ENCODE results near the gene CCL17.
"Not testable (repeated sequence)": the region's sequence is repeated elsewhere in the genome, so short reads cannot be mapped to it uniquely, and the experiment has no call there.

The CCL17 gene

DNA sequence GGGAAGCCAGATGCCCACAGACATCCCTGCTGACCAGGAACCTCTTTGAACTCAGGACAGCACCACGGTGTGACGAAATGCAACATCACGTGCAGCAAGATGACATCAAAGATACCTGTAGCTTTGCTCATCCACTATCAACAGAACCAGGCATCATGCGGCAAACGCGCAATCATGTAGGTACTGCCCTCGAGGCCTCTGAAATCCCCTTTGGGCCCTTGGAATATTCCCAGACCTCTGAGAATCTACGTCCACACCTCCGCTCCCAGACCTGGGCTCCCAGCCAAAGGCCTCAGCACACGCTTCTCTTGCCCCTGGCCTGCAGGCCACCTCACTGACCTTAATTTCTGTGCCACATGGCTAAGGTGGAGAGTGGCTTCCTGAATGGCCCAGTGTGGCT is 25.0 kb upstream of the CCL17 start:
- DNase-seq, result no peak

DNA sequence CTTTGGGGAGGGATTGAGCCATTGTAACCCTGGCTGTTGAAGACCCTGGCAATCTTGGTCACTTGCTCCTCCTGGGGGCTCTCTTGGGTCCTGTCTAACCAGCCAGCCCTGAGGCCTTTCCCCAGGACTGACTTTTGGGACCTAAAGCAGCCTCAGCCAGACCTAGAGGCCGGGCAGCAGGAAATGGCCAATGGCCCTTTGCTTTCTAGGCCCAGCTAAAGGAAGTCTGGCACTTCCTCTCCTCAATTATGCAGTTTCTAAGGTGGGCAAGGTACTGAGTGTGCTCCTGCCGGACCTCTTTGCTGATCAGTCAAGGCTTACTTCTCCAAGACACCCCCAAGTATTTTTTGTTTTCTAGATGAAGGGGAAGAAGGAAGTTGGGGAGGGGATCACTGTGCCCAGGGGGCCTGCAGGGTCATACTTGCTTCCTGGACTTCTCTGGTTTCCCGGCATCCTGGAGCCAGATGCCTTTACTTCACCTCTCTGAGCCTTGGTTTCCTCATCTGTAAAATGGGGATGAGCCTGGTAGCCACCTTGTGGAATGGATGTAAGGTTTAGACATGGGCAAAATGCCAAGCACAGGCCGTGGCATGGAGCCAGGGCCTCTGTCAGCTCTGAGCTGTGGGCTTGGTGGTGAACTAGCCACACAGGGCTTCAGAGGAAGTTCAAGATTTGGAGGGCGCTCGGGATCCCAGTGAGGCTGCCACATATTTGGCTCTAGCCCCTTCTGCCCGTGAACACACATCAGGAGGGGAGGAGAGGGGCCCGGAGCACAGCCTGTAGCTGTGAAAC is 23.7 kb upstream of the CCL17 start:
- DNase-seq, result peak; percentile 12

DNA sequence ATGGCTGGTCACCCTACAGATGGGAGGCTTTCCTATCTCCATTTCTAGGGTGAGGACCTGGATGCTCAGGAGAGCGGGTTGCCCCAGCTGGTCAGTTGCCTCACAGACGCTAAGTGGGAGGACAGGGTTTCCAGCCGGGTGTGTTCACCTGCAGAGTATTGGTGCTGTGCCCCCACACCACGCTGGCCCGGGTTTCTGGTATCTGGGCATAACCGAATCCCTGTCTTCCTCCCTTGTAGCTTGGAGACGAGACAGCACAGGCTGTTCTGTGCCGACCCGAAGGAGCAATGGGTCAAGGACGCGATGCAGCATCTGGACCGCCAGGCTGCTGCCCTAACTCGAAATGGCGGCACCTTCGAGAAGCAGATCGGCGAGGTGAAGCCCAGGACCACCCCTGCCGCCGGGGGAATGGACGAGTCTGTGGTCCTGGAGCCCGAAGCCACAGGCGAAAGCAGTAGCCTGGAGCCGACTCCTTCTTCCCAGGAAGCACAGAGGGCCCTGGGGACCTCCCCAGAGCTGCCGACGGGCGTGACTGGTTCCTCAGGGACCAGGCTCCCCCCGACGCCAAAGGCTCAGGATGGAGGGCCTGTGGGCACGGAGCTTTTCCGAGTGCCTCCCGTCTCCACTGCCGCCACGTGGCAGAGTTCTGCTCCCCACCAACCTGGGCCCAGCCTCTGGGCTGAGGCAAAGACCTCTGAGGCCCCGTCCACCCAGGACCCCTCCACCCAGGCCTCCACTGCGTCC is 22.6 kb upstream of the CCL17 start:
- no peak for DNase-seq

DNA sequence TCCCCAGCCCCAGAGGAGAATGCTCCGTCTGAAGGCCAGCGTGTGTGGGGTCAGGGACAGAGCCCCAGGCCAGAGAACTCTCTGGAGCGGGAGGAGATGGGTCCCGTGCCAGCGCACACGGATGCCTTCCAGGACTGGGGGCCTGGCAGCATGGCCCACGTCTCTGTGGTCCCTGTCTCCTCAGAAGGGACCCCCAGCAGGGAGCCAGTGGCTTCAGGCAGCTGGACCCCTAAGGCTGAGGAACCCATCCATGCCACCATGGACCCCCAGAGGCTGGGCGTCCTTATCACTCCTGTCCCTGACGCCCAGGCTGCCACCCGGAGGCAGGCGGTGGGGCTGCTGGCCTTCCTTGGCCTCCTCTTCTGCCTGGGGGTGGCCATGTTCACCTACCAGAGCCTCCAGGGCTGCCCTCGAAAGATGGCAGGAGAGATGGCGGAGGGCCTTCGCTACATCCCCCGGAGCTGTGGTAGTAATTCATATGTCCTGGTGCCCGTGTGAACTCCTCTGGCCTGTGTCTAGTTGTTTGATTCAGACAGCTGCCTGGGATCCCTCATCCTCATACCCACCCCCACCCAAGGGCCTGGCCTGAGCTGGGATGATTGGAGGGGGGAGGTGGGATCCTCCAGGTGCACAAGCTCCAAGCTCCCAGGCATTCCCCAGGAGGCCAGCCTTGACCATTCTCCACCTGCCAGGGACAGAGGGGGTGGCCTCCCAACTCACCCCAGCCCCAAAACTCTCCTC is 21.9 kb upstream of the CCL17 start:
- DNase-seq, result no peak

DNA sequence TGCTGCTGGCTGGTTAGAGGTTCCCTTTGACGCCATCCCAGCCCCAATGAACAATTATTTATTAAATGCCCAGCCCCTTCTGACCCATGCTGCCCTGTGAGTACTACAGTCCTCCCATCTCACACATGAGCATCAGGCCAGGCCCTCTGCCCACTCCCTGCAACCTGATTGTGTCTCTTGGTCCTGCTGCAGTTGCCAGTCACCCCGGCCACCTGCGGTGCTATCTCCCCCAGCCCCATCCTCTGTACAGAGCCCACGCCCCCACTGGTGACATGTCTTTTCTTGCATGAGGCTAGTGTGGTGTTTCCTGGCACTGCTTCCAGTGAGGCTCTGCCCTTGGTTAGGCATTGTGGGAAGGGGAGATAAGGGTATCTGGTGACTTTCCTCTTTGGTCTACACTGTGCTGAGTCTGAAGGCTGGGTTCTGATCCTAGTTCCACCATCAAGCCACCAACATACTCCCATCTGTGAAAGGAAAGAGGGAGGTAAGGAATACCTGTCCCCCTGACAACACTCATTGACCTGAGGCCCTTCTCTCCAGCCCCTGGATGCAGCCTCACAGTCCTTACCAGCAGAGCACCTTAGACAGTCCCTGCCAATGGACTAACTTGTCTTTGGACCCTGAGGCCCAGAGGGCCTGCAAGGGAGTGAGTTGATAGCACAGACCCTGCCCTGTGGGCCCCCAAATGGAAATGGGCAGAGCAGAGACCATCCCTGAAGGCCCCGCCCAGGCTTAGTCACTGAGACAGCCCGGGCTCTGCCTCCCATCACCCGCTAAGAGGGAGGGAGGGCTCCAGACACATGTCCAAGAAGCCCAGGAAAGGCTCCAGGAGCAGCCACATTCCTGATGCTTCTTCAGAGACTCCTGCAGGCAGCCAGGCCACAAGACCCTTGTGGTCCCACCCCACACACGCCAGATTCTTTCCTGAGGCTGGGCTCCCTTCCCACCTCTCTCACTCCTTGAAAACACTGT is 21.0 kb upstream of the CCL17 start:
- no peak for DNase-seq

DNA sequence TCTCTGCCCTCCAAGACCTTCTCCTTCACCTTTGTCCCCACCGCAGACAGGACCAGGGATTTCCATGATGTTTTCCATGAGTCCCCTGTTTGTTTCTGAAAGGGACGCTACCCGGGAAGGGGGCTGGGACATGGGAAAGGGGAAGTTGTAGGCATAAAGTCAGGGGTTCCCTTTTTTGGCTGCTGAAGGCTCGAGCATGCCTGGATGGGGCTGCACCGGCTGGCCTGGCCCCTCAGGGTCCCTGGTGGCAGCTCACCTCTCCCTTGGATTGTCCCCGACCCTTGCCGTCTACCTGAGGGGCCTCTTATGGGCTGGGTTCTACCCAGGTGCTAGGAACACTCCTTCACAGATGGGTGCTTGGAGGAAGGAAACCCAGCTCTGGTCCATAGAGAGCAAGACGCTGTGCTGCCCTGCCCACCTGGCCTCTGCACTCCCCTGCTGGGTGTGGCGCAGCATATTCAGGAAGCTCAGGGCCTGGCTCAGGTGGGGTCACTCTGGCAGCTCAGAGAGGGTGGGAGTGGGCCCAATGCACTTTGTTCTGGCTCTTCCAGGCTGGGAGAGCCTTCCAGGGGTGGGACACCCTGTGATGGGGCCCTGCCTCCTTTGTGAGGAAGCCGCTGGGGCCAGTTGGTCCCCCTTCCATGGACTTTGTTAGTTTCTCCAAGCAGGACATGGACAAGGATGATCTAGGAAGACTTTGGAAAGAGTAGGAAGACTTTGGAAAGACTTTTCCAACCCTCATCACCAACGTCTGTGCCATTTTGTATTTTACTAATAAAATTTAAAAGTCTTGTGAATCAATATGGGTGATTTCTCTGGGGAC is 20.1 kb upstream of the CCL17 start:
- no peak for DNase-seq

DNA sequence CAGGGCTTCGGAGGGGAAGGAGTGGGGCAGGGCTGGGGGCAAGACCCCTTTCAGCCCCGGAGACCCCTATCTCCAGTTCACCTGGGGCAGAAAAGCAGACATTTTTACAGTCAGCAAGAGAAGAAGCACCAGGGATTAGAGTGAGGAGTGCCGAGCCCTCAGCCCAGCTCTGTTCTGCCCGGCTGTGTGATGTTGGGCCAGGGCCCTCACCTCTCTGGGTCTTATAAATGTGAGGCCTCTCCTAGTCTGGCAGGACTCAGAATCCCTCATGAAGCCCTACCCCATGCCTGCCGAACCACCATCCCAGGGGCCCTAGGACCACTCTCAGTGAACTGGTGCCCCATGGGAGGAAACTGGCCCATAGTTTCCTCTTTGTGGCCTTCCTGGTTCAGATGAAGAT is 19.5 kb upstream of the CCL17 start:
- DNase-seq, result no peak

DNA sequence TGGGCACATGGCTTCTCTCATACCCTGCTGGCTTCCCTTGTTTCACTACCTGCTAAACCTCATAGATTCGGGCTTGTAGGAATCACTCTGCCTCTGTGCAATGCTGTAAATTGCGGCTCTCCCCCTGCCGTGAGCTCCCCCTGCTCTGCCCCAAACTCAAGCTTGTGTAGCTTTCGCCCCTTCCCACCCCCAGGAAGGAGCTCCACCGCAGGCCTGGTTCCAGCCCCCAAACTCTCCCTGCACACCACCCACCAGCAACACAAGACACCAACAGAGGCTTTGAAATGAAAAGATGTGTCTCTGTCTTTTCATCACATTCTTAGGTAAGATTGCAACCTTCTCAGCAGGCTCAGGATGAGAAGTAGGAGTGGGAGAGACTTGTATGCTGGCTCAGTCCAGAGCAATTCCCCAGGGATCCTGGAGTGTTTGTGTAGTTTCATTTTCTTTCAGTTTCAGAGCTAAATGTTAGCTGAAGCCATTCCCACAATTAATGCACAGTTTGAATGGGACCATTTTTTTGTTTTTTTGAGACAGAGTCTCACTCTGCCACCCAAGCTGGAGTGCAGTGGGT is 18.1 kb upstream of the CCL17 start:
- DNase-seq, result no peak

DNA sequence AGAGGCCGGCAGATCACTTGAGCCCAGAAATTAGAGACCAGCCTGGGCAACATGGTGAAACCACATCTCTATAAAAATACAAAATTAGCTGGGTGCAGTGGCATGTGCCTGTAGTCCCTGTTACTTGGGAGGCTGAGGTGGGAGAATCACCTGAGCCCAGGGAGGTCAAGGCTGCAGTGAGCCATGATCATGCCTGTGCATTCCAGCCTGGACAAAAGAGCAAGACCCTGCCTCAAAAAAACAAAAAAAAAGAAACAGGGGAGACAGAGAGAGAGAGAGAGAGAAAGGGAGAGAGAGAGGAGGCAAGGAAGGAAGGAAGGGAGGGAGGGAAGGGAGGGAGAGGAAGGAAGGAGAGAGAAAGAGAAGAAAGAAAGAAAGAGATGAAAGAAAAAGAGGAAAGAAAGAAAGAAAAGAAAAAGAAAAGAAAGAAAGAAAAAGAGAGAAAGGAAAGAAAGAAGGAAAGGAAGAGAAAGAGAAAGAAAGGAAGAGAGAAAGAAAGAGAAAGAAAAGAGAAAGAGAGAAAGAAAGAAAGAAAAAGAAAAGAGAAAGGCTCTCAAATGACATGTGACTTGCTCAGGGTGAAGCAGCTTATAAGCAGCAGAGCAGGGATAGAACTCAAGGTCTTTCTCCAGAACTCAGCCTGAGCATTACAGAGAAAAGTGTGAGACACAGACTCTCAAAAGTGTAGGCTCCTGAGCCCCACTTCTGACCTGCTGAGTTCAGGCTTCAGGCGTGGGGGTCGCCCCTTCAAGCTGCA is 16.8 kb upstream of the CCL17 start:
- no peak for DNase-seq

DNA sequence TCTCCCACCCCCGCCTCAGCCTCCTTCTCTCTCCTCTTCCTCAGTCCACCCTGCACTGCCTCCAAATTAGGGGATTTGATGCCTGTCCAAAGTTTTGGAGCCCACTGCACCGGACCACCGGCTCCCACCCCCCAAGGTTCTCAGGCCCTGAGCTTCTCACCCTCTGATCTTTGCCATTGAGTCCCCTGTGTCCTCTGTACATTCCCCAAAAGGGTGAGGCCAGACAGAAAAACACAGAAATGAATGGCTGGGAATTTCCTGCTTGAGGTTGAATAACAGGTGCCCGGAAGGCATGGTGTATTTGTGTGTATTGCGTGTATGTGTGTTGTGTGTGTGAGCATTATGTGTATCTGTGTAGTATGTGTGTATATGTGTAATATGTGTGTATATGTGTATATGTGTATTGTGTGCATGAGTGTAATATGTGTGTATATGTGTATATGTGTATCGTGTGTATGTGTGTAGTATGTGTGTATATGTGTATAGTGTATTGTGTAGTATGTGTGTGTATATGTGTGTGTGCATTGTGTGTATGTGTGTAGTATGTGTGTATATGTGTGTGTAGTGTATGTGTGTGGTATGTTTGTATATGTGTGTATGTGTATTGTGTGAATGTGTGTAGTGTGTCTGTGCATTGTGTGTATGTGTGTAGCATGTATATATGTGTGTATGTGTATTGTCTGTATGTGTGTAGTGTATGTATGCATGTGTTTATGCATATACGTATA is 16.0 kb upstream of the CCL17 start:
- DNase-seq, result no peak

DNA sequence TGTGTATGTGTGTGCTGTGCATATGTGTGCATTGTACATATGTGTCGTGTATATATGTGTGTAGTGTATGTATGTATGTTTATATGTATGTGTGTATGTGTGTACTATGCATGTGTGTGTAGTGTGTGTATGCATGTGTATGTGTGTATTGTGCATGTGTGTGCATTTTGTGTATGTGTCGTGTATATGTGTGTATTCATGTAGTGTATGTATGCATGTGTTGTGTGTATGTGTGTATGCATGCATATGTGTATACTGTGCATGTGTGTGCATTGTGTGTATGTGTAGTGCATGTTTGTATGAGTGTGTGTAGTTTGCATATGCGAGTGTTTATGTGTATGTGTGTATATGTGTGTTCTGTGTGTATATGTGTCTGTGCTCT is 15.5 kb upstream of the CCL17 start:
- DNase-seq, result no peak

DNA sequence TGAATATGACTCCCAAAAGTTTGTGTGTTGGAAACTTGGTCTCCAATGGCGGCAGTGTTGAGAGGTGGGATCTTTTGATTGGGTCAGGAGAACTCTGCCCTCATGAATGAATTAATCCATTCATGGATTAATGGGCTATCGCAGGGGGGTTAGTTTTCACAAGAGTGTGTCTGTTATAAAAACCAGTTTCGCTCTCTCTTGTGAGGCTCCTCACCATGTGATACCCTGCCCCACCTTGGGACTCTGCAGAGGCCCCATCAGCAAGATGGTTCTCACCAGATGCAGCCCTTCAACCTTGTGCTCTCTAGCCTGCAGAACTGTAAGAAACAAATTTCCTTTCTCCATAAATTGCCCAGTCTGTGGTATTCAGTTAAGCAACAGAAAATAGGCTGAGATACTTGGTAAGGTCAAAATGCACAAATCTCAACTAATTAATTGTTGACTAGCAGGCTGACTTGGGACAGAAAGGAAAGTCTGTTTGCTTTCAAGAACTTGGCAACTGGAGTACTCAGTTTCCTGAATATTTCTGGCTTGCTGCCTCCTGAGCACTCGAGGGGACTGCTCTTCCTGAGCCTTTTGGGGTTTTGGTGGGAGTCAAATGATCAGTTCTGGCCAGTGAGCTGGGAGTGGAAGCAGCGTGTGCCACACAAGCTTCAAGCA is 13.8 kb upstream of the CCL17 start:
- no peak for DNase-seq

DNA sequence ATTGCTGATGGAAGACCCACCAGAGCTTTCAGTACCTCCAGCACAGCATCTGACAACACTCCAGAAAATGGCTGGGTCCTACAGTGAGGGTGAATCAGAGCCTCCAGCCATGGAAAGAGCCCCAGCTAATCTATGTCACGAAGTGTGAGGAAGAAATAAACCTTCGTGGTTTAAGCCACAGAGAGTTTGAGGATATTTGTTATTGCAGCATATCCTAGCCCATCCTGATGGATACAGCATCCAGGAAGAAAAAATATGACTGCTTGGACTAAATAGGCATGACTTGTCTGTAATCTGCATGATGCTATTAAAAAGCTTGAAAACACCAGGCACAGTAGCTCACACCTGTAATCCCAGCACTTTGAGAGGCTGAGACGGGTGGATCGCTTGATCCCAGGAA is 13.3 kb upstream of the CCL17 start:
- no peak for DNase-seq

DNA sequence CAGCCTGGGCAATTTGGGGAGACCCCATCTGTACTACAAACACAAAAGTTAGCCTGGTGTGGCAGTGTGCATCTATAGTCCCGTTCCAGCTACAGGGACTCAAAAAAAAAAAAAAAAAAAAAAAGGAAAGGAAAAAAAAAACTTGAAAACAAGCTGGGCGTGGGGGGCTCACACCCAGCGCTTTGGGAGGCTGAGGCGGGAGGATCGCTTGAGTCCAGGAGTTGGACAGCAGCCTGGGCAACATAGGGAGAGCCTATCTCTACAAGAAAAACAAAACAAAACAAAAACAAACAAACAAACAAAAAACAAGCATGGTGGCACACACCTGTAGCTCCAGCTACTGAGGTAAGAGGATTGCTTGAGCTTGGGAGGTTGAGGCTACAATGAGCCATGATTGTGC is 12.9 kb upstream of the CCL17 start:
- no peak for DNase-seq

DNA sequence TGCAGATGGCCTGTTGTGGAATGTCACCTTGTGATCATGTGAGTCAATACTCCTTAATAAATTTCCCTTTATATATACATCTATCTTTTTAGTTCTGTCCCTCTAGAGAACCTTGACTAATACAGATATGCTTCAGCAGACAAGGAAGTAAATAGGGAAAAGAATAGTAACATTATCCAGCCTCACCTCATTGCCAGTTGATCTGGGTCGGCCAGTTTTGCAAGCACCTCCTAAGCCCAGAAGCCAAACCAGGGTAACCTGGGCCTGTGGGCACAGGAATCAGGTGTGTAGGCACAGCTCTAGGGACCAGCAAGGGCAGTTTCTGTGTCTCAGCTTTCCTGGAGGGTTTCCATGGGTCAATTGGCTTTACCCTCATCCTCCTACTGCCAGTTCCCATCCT is 11.9 kb upstream of the CCL17 start:
- no peak for DNase-seq

DNA sequence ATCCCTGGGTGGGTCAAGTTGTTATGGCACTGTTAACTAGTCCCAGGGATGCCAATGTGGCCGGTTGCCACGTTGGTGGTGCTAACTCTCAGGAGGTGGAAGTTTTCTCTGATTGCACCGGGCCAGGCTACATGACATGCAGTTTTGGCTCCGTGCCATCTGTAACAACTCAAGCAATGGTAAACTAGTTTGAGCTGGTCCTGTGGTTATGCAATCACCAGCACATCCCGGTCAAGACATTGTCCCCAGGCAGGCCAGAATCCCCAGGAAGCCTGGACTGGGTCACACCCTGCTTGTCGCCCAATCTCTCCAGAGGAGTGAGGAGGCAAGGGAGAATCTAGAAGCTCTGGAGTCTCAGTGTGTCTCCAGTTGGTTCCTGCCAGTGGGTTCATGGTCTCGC is 10.1 kb upstream of the CCL17 start:
- no peak for DNase-seq

DNA sequence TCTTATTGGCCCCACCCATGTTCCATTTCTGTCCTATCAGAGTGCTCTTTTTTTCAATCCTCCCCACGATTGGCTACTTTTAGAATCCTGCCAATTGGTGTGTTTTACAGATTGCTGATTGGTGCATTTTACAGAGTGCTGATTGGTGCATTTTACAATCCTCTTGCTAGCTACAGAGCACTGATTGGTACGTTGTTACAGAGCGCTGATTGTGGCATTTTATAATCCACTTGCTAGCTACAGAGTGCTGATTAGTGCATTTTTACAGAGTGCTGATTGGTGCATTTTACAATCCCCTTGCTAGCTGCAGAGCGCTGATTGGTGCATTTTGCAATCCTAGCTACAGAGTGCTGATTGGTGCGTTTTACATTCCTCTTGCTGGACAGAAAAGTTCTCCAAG is 9.5 kb upstream of the CCL17 start:
- no peak for DNase-seq

DNA sequence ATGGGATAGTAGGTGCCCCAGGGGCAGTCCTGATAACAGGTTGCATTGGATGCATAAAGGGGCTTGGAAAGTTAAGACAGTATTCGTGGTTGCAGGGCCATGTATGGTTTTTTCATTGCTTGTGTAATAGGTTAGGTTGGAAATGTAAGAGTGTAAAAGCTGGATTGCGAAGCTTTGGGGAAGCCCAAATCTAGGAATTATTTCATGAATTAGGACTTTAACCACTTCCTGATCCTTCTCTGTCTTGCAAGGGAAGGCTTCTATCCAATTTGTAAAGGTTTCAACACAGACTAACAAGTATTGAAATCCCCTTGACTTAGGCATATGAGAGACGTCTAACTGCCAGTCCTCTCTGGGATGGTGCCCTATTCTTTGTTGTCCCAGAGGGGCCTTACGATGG is 7.8 kb upstream of the CCL17 start:
- DNase-seq, result no peak

DNA sequence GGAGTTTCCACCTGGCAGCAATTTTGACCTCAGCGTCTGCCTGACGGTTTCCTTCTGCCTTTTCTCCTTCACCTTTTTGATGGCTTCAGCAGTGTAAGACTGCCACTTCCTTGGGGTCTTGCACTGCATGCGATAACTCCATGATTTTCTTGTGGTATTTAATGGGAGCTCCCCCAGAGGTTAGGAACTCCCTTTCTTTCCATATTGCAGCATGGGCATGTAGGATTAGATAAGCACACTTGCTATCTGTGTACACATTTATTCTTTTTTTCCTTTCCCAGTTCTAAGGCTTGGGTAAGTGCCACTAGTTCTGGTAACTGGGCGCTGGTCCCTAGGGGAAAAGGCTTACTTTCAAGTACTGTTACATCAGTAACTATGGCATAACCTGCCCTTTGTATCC is 7.1 kb upstream of the CCL17 start:
- not testable (repeated sequence) for DNase-seq

Measured in CD4-positive, alpha-beta T cell treated with Interleukin-17A for 4 hours (primary cell).